IgD-negative memory B cell (primary cell): ENCODE measurements around the gene CERT1. TPM values are rescaled to one million over a fixed set of nuclear protein-coding genes. Genes with fewer than 3 reads are reported as not detected.
"Not testable (repeated sequence)": the region's sequence is repeated elsewhere in the genome, so short reads cannot be mapped to it uniquely, and the experiment has no call there.

Source experiments
- H3K27ac Mint-ChIP-seq, 3 donors: one replicate each; pipeline ENCODE4 v1.8.0; 2020 to 2022; ENCODE audit warnings: mild to moderate bottlenecking in 3 of 3, mixed read lengths in 3 of 3, moderate library complexity in 1 of 3
- H3K27me3 Mint-ChIP-seq: one replicate; pipeline ENCODE4 v1.8.0; 2021; ENCODE audit warnings: mixed read lengths
- H3K36me3 Mint-ChIP-seq: one replicate; pipeline ENCODE4 v1.8.0; 2020; ENCODE audit warnings: mild to moderate bottlenecking, mixed read lengths
- H3K4me1 Mint-ChIP-seq, 3 donors: one replicate each; pipeline ENCODE4 v1.8.0; 2020 to 2022; ENCODE audit warnings: mixed read lengths in 3 of 3, mild to moderate bottlenecking in 1 of 3
- H3K4me3 Mint-ChIP-seq, 4 donors: one replicate each; pipeline ENCODE4 v1.8.0; 2020 to 2022; ENCODE audit warnings: mild to moderate bottlenecking in 4 of 4, mixed read lengths in 4 of 4, moderate library complexity in 3 of 4
- H3K9me3 Mint-ChIP-seq, 3 donors: one replicate each; pipeline ENCODE4 v1.8.0; 2020 to 2021; ENCODE audit warnings: mixed read lengths in 3 of 3, mild to moderate bottlenecking in 1 of 3
- polyA plus RNA-seq: library from polyadenylated mRNA; unstranded; fragments of 300-500 nt; fragmentation: Illumina TruSeq; gene quantifications from one replicate; pipeline ENCODE4 v1.2.3, GENCODE V29; 2021

Gene CERT1
- polyA plus RNA-seq, 1 donor from 2014 or later: 17.7 TPM

DNA sequence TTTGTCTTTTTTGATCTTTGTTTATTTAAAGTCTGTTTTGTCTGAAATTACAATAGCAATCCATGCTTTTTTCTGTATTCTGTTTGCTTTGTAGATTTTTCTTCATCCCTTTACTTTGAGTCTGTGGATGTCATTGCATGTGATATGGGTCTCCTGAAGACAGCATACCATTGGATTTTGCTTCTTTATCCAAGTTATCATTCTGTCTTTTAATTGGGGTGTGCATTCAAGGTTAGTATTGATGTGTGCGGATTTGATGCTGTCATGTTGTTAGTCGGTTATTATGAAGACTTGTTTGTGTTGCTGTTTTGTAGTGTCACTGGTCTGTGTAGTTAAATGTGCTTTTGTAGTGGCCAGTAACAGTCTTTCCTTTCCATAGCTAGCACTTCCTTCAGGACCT lies 23.3 kb upstream of the CERT1 start:
- Mint-ChIP-seq H3K27me3 (no peaks in the 10 kb centered on the region), H3K4me3 (peak overlapping the region in 1 of 4 donors; percentile 14), H3K9me3 (peaks cover 2 to 18% (median 9%) of the 10 kb centered on the region in 3 donors), H3K27ac (no peak overlapping the region), H3K4me1 (peaks cover 11 to 26% (median 23%) of the 10 kb centered on the region in 3 donors), H3K36me3 (peaks cover 19% of the 10 kb centered on the region)

DNA sequence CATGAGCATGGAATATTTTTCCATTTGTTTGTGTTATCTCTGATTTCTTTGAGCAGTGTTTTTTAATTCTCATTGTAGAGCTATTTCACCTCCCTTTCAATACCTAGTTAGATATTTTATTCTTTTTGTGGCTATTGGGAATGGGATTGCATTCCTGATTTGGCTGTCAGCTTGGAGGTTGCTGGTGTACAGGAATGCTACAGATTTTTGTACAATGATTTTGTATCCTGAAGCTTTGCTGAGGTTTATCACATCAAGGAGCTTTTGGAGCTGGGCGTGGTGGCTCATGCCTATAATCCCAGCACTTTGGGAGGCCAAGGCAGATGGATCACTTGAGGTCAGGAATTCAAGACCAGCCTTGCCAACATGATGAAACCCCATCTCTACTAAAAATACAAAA lies 22.3 kb upstream of the CERT1 start:
- H3K9me3 Mint-ChIP-seq: peaks cover 2 to 18% (median 9%) of the 10 kb centered on the region in 3 donors
- H3K27ac Mint-ChIP-seq, H3K27me3 Mint-ChIP-seq, H3K4me3 Mint-ChIP-seq: not testable (repeated sequence)
- peaks cover 12 to 31% (median 23%) of the 10 kb centered on the region in 3 donors for H3K4me1 Mint-ChIP-seq
- peaks cover 16% of the 10 kb centered on the region for H3K36me3 Mint-ChIP-seq

- no peaks in the 10 kb centered on the region for H3K27me3 Mint-ChIP-seq
- peaks cover 16% of the 10 kb centered on the region for H3K36me3 Mint-ChIP-seq
- no peak overlapping the region for H3K4me3 Mint-ChIP-seq
- peak overlapping the region in 1 of 3 donors; percentile 50 for H3K27ac Mint-ChIP-seq
- H3K4me1 Mint-ChIP-seq: peaks cover 10 to 31% (median 20%) of the 10 kb centered on the region in 3 donors
- peaks cover 2 to 18% (median 9%) of the 10 kb centered on the region in 3 donors for H3K9me3 Mint-ChIP-seq
Measured at GRCh38 chr5:75532190-75532589, 20.8 kb upstream of the CERT1 start.

DNA sequence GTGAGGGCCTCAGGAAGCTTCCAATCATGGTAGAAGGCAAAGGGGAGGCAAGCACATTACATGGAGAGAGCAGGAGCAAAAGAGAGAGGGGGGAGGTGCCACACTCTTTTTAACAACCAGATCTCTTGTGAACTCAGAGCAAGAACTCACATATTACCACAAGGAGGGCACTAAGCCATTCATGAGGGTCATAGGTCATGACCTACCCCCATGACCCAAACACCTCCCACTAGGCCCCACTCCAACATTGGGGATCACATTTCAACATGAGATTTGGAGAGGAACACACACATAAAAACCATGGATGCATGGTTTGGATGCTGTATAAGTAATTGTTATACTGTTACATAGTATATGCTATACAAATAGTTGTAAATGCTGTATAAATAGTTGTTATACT lies 17.8 kb upstream of the CERT1 start:
- no peak overlapping the region for H3K27ac Mint-ChIP-seq
- H3K4me1 Mint-ChIP-seq: peaks cover 24 to 33% (median 26%) of the 10 kb centered on the region in 3 donors
- peaks cover 2 to 4% (median 4%) of the 10 kb centered on the region in 3 donors for H3K9me3 Mint-ChIP-seq
- no peaks in the 10 kb centered on the region for H3K27me3 Mint-ChIP-seq
- H3K36me3 Mint-ChIP-seq: no peaks in the 10 kb centered on the region
- peak overlapping the region in 1 of 4 donors; percentile 53 for H3K4me3 Mint-ChIP-seq

GRCh38 chr5:75526070-75526469 lies 14.6 kb upstream of the CERT1 start:
- H3K27ac Mint-ChIP-seq: peak overlapping the region; percentile 73 to 88 (median 86)
- H3K27me3 Mint-ChIP-seq: no peaks in the 10 kb centered on the region
- peaks cover 4 to 12% (median 10%) of the 10 kb centered on the region in 3 donors for H3K9me3 Mint-ChIP-seq
- peaks cover 28 to 42% (median 29%) of the 10 kb centered on the region in 3 donors for H3K4me1 Mint-ChIP-seq
- peak overlapping the region; percentile 58 to 88 (median 68) for H3K4me3 Mint-ChIP-seq
- H3K36me3 Mint-ChIP-seq: peaks cover 7% of the 10 kb centered on the region

DNA sequence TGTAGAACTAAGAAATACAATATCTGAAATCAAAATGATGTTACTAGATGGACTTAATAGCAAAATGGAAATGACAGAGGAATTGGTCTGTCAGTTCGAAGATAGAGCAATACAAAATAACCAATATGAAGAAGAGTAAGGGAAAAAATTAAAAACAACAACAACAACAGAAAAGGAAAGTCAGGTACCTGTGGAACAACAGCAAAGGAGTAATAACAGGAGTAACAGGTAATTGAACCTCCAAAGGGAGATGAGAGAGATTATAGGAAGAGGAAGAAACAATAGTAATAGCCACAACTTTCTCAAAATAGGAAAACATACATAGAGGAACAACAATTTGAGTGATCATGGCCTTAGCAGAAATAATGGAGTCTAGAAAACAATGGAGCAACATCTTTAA lies 13.9 kb upstream of the CERT1 start:
- Mint-ChIP-seq H3K36me3 (peaks cover 10% of the 10 kb centered on the region), H3K4me3 (peak overlapping the region; percentile 26 to 88 (median 68)), H3K27ac (peak overlapping the region; percentile 73 to 88 (median 86)), H3K27me3 (no peaks in the 10 kb centered on the region), H3K4me1 (peaks cover 28 to 45% (median 29%) of the 10 kb centered on the region in 3 donors), H3K9me3 (peaks cover 4 to 18% (median 10%) of the 10 kb centered on the region in 3 donors)

GRCh38 chr5:75524591-75524990 lies 13.2 kb upstream of the CERT1 start:
- H3K27me3 Mint-ChIP-seq: no peaks in the 10 kb centered on the region
- H3K9me3 Mint-ChIP-seq: peaks cover 6 to 24% (median 10%) of the 10 kb centered on the region in 3 donors
- peaks cover 28 to 48% (median 30%) of the 10 kb centered on the region in 3 donors for H3K4me1 Mint-ChIP-seq
- H3K36me3 Mint-ChIP-seq: peaks cover 10% of the 10 kb centered on the region
- H3K4me3 Mint-ChIP-seq: peak overlapping the region in 3 of 4 donors; percentile 57 to 88 (median 71)
- peak overlapping the region; percentile 73 to 94 (median 88) for H3K27ac Mint-ChIP-seq

- Mint-ChIP-seq H3K4me3 (peak overlapping the region; percentile 57 to 88 (median 70)), H3K9me3 (peaks cover 7 to 29% (median 12%) of the 10 kb centered on the region in 3 donors), H3K4me1 (peaks cover 30 to 51% (median 33%) of the 10 kb centered on the region in 3 donors), H3K36me3 (peaks cover 15% of the 10 kb centered on the region), H3K27me3 (no peaks in the 10 kb centered on the region), H3K27ac (peak overlapping the region; percentile 73 to 94 (median 88))
Measured at GRCh38 chr5:75524071-75524470, 12.6 kb upstream of the CERT1 start.

- H3K36me3 Mint-ChIP-seq: peaks cover 16% of the 10 kb centered on the region
- H3K27me3 Mint-ChIP-seq: no peaks in the 10 kb centered on the region
- peaks cover 29 to 49% (median 36%) of the 10 kb centered on the region in 3 donors for H3K4me1 Mint-ChIP-seq
- H3K9me3 Mint-ChIP-seq: peaks cover 7 to 29% (median 12%) of the 10 kb centered on the region in 3 donors
- H3K27ac Mint-ChIP-seq: peak overlapping the region in 2 of 3 donors; percentile 88 to 94
- peak overlapping the region in 1 of 4 donors; percentile 57 for H3K4me3 Mint-ChIP-seq
Measured at GRCh38 chr5:75523275-75523674, 11.8 kb upstream of the CERT1 start.

DNA sequence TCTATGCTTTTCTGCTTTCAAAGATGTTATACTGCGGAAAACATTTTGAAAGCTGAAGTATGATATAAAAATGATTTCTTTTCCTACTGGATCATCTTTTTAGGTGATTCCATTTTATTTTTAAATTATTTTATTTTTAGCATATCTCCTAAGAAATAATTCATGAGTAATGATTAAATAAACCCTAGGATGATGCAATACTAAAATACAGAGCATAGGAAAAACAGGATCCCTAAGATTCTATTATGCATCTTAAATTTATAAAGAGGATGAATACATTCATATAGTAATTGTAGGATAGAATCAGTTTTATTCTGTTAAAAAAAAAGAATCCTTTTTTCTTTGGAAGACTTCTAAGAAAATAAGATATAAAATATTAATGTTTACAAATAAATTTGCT lies 11.1 kb upstream of the CERT1 start:
- Mint-ChIP-seq H3K27me3 (no peaks in the 10 kb centered on the region), H3K4me3 (no peak overlapping the region), H3K4me1 (peaks cover 33 to 54% (median 41%) of the 10 kb centered on the region in 3 donors), H3K27ac (no peak overlapping the region), H3K9me3 (peaks cover 7 to 29% (median 12%) of the 10 kb centered on the region in 3 donors), H3K36me3 (peaks cover 21% of the 10 kb centered on the region)

- Mint-ChIP-seq H3K4me1 (peaks cover 35 to 57% (median 44%) of the 10 kb centered on the region in 3 donors), H3K27ac (no peak overlapping the region), H3K36me3 (peaks cover 23% of the 10 kb centered on the region), H3K4me3 (no peak overlapping the region), H3K27me3 (no peaks in the 10 kb centered on the region), H3K9me3 (peaks cover 7 to 29% (median 12%) of the 10 kb centered on the region in 3 donors)
Measured at GRCh38 chr5:75522025-75522424, 10.6 kb upstream of the CERT1 start.

- Mint-ChIP-seq H3K36me3 (peaks cover 26% of the 10 kb centered on the region), H3K4me3 (no peak overlapping the region), H3K27ac (peak overlapping the region in 1 of 3 donors; percentile 53), H3K27me3 (no peaks in the 10 kb centered on the region), H3K9me3 (peaks cover 7 to 29% (median 12%) of the 10 kb centered on the region in 3 donors), H3K4me1 (peaks cover 36 to 60% (median 47%) of the 10 kb centered on the region in 3 donors)
Measured at GRCh38 chr5:75521195-75521594, 9.8 kb upstream of the CERT1 start.

- Mint-ChIP-seq H3K27me3 (no peaks in the 10 kb centered on the region), H3K36me3 (peaks cover 26% of the 10 kb centered on the region), H3K4me3 (no peak overlapping the region), H3K27ac (no peak overlapping the region), H3K4me1 (peaks cover 39 to 46% (median 43%) of the 10 kb centered on the region in 3 donors), H3K9me3 (peaks cover 7 to 29% (median 12%) of the 10 kb centered on the region in 3 donors)
Measured at GRCh38 chr5:75519761-75520160, 8.3 kb upstream of the CERT1 start.

DNA sequence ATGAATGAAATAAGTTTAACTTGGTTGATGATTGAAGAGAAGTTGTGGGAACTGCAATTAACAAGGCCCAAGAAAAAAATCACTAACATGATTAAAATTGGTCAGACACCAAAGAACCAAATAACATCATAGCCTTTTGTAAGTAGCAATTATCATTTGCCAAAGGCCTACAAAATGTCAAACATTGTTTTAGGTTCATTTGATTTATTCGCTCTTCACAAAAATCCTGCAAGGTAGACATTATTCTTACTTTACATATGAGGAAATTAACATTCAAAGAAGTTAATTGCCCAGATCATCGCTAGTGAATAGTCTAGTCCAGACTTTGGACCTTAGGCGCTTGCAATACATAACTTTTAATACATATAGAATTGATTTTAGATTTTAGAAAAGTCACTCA lies 2.9 kb upstream of the CERT1 start:
- peaks cover 17% of the 10 kb centered on the region for H3K36me3 Mint-ChIP-seq
- H3K9me3 Mint-ChIP-seq: peaks cover 0 to 2% (median 1%) of the 10 kb centered on the region in 3 donors
- peak overlapping the region; percentile 58 to 99 (median 90) for H3K4me3 Mint-ChIP-seq

DNA sequence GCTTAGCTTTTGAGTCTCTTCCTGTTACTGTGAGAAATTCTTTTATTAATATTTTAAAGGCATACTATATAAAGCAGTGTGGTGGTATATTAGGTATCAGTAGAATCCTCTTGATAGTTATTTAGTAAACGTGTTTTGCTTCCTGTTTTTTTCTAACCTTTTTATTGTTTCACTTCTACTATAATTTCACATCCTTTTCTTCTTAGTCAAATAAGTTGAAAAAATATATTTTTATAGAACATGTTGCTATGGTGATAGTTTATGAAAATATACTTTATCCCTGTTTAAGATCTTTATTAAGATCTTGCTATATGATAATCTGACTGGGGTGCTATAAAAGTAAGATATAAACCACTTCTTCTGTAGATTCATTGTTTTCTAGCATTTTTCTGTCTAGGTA lies 2.4 kb upstream of the CERT1 start:
- peak overlapping the region; percentile 84 to 99 (median 98) for H3K4me3 Mint-ChIP-seq
- peaks cover 14% of the 10 kb centered on the region for H3K36me3 Mint-ChIP-seq
- H3K4me1 Mint-ChIP-seq: peaks cover 51 to 56% (median 55%) of the 10 kb centered on the region in 3 donors
- peak overlapping the region; percentile 95 to 97 (median 97) for H3K27ac Mint-ChIP-seq
- H3K27me3 Mint-ChIP-seq: no peaks in the 10 kb centered on the region
- H3K9me3 Mint-ChIP-seq: no peaks in the 10 kb centered on the region

More for the DNA sequence above, 2.9 kb upstream of the CERT1 start:
- Mint-ChIP-seq H3K4me1 (peaks cover 51 to 58% (median 53%) of the 10 kb centered on the region in 3 donors), H3K27me3 (no peaks in the 10 kb centered on the region), H3K27ac (peak overlapping the region; percentile 95 to 97 (median 97))
